GM12878 (cell line): ENCODE results near the gene GIMAP7. TPM values are rescaled to one million over a fixed set of nuclear protein-coding genes. Genes with fewer than 3 reads are reported as not detected.

ENCODE experiments used
- IKZF2 ChIP-seq, 2 experiments: fragments of 450-650 bp; IDR thresholded peaks; 2 replicates each; pipeline ENCODE4 v1.6.1; 2017; ENCODE audit warnings: mild to moderate bottlenecking in 2 of 2, moderate library complexity in 2 of 2
- POLR2AphosphoS2 ChIP-seq: IDR thresholded peaks from 2 replicates; pipeline ENCODE4 v1.6.1; 2011; ENCODE audit warnings: low read depth, mild to moderate bottlenecking, low read length, improper control_type of control experiment, moderate library complexity
- RAD21 ChIP-seq: IDR thresholded peaks from 2 replicates; pipeline ENCODE4 v1.6.1; 2011; ENCODE audit warnings: mild to moderate bottlenecking, low read depth, low read length, moderate library complexity; ENCODE audit not compliant: insufficient read depth
- STAT1 ChIP-seq: fragments of 450-650 bp; conservative IDR thresholded peaks from 2 replicates; pipeline ENCODE4 v1.6.1; 2014; ENCODE audit warnings: antibody characterized with exemption, mild to moderate bottlenecking
- polyA plus RNA-seq, 11 experiments: library from polyadenylated mRNA; depleted of rRNA in 4 of 11; unstranded in 6 of 11; stranded (reverse) in 5 of 11; fragments of >200 nt; fragmentation: Nextera tagmentation in 4 of 11; fragmentation: Illumina TruSeq in 1 of 11; extraction: Ambion mirVana in 4 of 11; extraction: Trizol in 1 of 11; gene quantifications; 1 replicate in 1 of 11; 2 replicates in 10 of 11; pipeline versions ENCODE4 v1.2.1 to v1.2.3, GENCODE V29; 2011 to 2016; ENCODE audit warnings: inconsistent platforms in 2 of 11, missing spikeins in 2 of 11, low read depth in 1 of 11
- total RNA-seq, 4 experiments: library from RNA; depleted of rRNA in 3 of 4; stranded (reverse); fragments of >200 nt in 3 of 4; fragmentation: Illumina TruSeq in 1 of 4; extraction: Trizol in 1 of 4; gene quantifications; 2 replicates each; pipeline versions ENCODE4 v1.2.1 to v1.2.3, GENCODE V29; 2013 to 2021
- TF ChIP-seq, protein P1 (sequence below): IDR thresholded peaks from 2 replicates; pipeline ENCODE4 v1.6.1; 2011; ENCODE audit warnings: borderline replicate concordance, low read depth, mild to moderate bottlenecking, moderate library complexity, low read length; ENCODE audit not compliant: insufficient read depth, poor library complexity, severe bottlenecking
- TF ChIP-seq, protein P2 (sequence below): fragments of 450-650 bp; IDR thresholded peaks from 2 replicates; pipeline ENCODE4 v1.6.1; 2018; ENCODE audit warnings: mild to moderate bottlenecking, low read depth, moderate library complexity; ENCODE audit not compliant: partially characterized antibody
- TF ChIP-seq, protein P3 (sequence below): fragments of 450-650 bp; IDR thresholded peaks from 2 replicates; pipeline ENCODE4 v1.6.1; 2017; ENCODE audit warnings: mild to moderate bottlenecking, moderate library complexity

Gene GIMAP7
- total and polyA plus RNA-seq, 10 of the 15 experiments (the other 5 are each of a cell fraction or from before 2014, with no cell fraction given): 2.7 to 16.6 (median 5.4) TPM

DNA sequence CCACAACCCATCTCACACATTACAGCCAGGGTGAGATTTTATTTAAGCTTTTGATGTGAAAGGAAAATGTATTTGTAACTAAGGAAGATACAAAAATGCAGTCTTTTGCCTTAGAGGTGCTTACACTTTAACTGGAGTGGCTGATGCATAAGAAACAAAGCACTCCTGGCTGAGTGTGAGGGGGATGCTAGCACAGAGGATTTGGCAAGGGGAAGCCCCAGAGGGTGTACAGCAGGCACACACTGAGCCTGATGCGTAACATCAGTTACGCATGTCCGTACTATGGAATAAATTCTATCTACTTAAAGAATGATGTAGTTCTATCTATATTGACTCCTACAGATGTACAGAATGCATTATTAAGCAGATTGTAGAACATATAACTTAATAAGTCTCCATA is 46.4 kb upstream of the GIMAP7 start (continued):
- TF ChIP-seq, protein P1, sequence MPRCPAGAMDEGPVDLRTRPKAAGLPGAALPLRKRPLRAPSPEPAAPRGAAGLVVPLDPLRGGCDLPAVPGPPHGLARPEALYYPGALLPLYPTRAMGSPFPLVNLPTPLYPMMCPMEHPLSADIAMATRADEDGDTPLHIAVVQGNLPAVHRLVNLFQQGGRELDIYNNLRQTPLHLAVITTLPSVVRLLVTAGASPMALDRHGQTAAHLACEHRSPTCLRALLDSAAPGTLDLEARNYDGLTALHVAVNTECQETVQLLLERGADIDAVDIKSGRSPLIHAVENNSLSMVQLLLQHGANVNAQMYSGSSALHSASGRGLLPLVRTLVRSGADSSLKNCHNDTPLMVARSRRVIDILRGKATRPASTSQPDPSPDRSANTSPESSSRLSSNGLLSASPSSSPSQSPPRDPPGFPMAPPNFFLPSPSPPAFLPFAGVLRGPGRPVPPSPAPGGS: no peak
- TF ChIP-seq, protein P2, sequence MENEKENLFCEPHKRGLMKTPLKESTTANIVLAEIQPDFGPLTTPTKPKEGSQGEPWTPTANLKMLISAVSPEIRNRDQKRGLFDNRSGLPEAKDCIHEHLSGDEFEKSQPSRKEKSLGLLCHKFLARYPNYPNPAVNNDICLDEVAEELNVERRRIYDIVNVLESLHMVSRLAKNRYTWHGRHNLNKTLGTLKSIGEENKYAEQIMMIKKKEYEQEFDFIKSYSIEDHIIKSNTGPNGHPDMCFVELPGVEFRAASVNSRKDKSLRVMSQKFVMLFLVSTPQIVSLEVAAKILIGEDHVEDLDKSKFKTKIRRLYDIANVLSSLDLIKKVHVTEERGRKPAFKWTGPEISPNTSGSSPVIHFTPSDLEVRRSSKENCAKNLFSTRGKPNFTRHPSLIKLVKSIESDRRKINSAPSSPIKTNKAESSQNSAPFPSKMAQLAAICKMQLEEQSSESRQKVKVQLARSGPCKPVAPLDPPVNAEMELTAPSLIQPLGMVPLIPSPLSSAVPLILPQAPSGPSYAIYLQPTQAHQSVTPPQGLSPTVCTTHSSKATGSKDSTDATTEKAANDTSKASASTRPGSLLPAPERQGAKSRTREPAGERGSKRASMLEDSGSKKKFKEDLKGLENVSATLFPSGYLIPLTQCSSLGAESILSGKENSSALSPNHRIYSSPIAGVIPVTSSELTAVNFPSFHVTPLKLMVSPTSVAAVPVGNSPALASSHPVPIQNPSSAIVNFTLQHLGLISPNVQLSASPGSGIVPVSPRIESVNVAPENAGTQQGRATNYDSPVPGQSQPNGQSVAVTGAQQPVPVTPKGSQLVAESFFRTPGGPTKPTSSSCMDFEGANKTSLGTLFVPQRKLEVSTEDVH: no peak
- TF ChIP-seq POLR2AphosphoS2 (no peak), STAT1 (no peak), RAD21 (no peak), IKZF2 (IDR thresholded peaks at IDR 0.05) (no peak)
- TF ChIP-seq, protein P3, sequence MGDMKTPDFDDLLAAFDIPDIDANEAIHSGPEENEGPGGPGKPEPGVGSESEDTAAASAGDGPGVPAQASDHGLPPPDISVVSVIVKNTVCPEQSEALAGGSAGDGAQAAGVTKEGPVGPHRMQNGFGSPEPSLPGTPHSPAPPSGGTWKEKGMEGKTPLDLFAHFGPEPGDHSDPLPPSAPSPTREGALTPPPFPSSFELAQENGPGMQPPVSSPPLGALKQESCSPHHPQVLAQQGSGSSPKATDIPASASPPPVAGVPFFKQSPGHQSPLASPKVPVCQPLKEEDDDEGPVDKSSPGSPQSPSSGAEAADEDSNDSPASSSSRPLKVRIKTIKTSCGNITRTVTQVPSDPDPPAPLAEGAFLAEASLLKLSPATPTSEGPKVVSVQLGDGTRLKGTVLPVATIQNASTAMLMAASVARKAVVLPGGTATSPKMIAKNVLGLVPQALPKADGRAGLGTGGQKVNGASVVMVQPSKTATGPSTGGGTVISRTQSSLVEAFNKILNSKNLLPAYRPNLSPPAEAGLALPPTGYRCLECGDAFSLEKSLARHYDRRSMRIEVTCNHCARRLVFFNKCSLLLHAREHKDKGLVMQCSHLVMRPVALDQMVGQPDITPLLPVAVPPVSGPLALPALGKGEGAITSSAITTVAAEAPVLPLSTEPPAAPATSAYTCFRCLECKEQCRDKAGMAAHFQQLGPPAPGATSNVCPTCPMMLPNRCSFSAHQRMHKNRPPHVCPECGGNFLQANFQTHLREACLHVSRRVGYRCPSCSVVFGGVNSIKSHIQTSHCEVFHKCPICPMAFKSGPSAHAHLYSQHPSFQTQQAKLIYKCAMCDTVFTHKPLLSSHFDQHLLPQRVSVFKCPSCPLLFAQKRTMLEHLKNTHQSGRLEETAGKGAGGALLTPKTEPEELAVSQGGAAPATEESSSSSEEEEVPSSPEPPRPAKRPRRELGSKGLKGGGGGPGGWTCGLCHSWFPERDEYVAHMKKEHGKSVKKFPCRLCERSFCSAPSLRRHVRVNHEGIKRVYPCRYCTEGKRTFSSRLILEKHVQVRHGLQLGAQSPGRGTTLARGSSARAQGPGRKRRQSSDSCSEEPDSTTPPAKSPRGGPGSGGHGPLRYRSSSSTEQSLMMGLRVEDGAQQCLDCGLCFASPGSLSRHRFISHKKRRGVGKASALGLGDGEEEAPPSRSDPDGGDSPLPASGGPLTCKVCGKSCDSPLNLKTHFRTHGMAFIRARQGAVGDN: no peak
